ENCODE measurements around the gene PFKFB2. TPM values are rescaled to one million over a fixed set of nuclear protein-coding genes. Genes with fewer than 3 reads are reported as not detected.

The PFKFB2 gene
- polyA plus RNA-seq, 3 donors: 2.1 to 6.9 (median 2.3) TPM

DNA sequence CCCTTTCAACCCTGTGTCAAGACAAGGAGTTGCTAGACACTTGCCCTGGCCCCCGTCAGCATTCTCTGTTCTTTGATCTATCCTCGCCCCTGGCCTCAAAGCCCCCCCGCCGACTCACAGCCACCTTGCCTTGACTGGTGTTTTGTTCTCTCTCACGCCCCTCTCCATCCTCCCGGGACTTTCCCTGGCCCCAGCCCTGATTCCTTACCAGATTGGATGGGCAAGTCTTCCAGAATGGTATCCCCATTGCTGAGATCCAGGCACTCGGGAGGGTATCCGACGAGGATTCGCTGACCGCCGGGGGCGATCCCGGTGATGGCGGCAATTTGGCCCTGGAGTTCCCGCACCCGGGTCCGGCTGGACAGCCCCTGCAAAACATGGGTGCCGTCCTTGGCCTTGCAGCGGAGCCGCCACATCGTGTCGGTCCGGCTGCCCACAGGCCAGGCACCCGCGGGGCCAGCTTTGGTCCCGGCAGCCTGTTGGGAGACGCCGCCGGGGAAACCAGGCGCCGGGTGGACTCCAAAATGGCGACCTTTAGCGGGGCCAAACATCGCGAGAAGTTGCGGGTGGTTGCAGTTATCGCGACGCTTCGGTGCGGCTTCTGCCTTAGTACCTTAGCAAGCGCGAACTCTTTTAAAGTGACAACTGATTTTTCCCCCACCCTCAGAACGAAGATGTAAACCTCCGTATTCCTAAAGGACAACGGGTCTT lies 2.4 kb upstream of the PFKFB2 start:
- Mint-ChIP-seq H3K36me3 (peaks cover 25 to 30% of the 10 kb centered on the region in 2 donors), H3K4me1 (peaks cover 68% of the 10 kb centered on the region), H3K27me3 (ENCODE audit: low read depth in 3 of 3) (peaks cover 0 to 6% (median 0%) of the 10 kb centered on the region in 3 donors), H3K27ac (peak overlapping the region; percentile 66 to 95 (median 89)), H3K9me3 (peaks cover 0 to 7% (median 0%) of the 10 kb centered on the region in 7 donors), H3K4me3 (peak overlapping the region; percentile 93 to 97)
- Histone ChIP-seq H3K4me2 (replicated peaks; ENCODE audit: extremely low read depth, low read length, poor library complexity, severe bottlenecking) (peak overlapping the region; percentile 84), H3K27me3 (ENCODE audit: control insufficient read depth in 2 of 2, insufficient read depth in 2 of 2, low read length in 2 of 2) (no peaks in the 10 kb centered on the region), H3K27ac (ENCODE audit: low read depth in 1 of 2, low read length in 2 of 2) (peak overlapping the region; percentile 50 to 88), H3K4me1 (ENCODE audit: control insufficient read depth in 1 of 2, insufficient read depth in 2 of 2, low read length in 2 of 2) (peaks cover 35 to 62% of the 10 kb centered on the region in 2 donors), H4K20me1 (ENCODE audit: insufficient read depth, low read length) (peaks cover 34% of the 10 kb centered on the region), H3K4me3 (replicated peaks in 1 of 3; ENCODE audit: low read depth in 2 of 3, low read length in 3 of 3) (peak overlapping the region; percentile 86 to 98 (median 96)), H3K9me3 (replicated peaks in 1 of 2; ENCODE audit: control insufficient read depth in 1 of 2, insufficient read depth in 1 of 2, low read length in 2 of 2) (no peaks in the 10 kb centered on the region), H2AFZ (ENCODE audit: insufficient read depth, low read depth, low read length, poor library complexity, severe bottlenecking) (peak overlapping the region; percentile 97), H3K9ac (ENCODE audit: insufficient read depth, low read length, poor library complexity, severe bottlenecking) (peak overlapping the region; percentile 95), H3K79me2 (ENCODE audit: insufficient read depth, low read length) (peaks cover 53% of the 10 kb centered on the region), H3K36me3 (replicated peaks in 1 of 2; ENCODE audit: control insufficient read depth in 1 of 2, insufficient read depth in 2 of 2, low read length in 2 of 2) (peaks cover 15 to 41% of the 10 kb centered on the region in 2 donors)
- intact Hi-C loops (cut with micrococcal nuclease): loop anchor here in 1 of 2 donors (10.0 kb wide), 1 partner anchor 284 kb away; no protein-coding TSS in a partner anchor
- TF ChIP-seq, protein P1, sequence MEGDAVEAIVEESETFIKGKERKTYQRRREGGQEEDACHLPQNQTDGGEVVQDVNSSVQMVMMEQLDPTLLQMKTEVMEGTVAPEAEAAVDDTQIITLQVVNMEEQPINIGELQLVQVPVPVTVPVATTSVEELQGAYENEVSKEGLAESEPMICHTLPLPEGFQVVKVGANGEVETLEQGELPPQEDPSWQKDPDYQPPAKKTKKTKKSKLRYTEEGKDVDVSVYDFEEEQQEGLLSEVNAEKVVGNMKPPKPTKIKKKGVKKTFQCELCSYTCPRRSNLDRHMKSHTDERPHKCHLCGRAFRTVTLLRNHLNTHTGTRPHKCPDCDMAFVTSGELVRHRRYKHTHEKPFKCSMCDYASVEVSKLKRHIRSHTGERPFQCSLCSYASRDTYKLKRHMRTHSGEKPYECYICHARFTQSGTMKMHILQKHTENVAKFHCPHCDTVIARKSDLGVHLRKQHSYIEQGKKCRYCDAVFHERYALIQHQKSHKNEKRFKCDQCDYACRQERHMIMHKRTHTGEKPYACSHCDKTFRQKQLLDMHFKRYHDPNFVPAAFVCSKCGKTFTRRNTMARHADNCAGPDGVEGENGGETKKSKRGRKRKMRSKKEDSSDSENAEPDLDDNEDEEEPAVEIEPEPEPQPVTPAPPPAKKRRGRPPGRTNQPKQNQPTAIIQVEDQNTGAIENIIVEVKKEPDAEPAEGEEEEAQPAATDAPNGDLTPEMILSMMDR (IDR thresholded peaks at IDR 0.05): no peak
- WGBS (ENCODE audit: insufficient coverage): under 1% methylated on average over 39 of the region's 47 CpGs
- peak; percentile 89 for DNase-seq

DNA sequence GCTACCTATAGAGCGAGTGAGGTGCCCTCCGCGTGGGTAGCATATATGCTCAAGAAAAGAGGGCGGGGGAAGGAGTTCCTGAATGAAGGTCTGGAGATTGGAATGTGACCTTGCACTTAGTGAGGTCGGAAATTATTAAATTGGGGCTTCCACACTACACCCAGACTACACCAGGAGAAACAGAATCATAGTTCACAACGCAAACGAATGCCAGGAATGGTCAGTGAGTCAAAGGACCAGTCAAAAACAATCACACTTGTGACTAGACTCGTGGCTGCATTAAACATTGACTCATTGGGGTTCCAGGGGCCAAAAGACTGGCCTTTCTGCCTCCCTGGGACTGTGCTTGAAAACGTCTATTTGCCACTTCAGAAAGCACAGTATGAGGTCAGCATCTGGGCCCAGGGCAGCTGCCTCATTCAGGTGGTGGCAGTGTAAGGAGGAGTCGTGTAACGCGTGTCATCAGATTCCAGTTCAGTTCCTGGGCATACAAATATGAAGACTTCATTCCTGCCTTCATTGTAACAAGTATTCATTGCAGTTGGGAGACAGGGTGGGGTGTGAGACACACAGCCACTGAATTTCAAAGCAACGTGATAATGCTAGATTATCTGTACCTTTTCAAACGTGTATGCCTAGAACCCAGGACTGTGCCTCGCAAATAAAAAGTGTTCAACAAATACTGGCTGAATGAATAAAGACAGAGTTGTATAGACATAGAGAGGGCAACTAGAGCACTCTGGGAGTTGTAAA lies 1.7 kb upstream of the PFKFB2 start, which contains the start of gene YOD1:
Gene YOD1, minus strand, starts transcription at position 18 of the 753 bp plus-strand sequence. CDS start 178 bp downstream, outside the sequence.
- Histone ChIP-seq H3K4me1 (ENCODE audit: control insufficient read depth in 1 of 2, insufficient read depth in 2 of 2, low read length in 2 of 2) (peaks cover 35 to 62% of the 10 kb centered on the region in 2 donors), H3K27ac (ENCODE audit: low read depth in 1 of 2, low read length in 2 of 2) (peak within 1 kb of the TSS; percentile 50 to 88), H2AFZ (ENCODE audit: insufficient read depth, low read depth, low read length, poor library complexity, severe bottlenecking) (peak within 1 kb of the TSS; percentile 97), H3K4me3 (replicated peaks in 1 of 3; ENCODE audit: low read depth in 2 of 3, low read length in 3 of 3) (peak within 1 kb of the TSS; percentile 86 to 98 (median 96)), H3K9ac (ENCODE audit: insufficient read depth, low read length, poor library complexity, severe bottlenecking) (peak within 1 kb of the TSS; percentile 95), H3K79me2 (ENCODE audit: insufficient read depth, low read length) (peaks cover 46% of the 10 kb centered on the region), H4K20me1 (ENCODE audit: insufficient read depth, low read length) (peaks cover 27% of the 10 kb centered on the region), H3K36me3 (replicated peaks in 1 of 2; ENCODE audit: control insufficient read depth in 1 of 2, insufficient read depth in 2 of 2, low read length in 2 of 2) (peaks cover 15 to 35% of the 10 kb centered on the region in 2 donors), H3K4me2 (replicated peaks; ENCODE audit: extremely low read depth, low read length, poor library complexity, severe bottlenecking) (peak within 1 kb of the TSS; percentile 84), H3K27me3 (ENCODE audit: control insufficient read depth in 2 of 2, insufficient read depth in 2 of 2, low read length in 2 of 2) (no peaks in the 10 kb centered on the region), H3K9me3 (replicated peaks in 1 of 2; ENCODE audit: control insufficient read depth in 1 of 2, insufficient read depth in 1 of 2, low read length in 2 of 2) (no peaks in the 10 kb centered on the region)
- WGBS (ENCODE audit: insufficient coverage): 89% methylated on average over 6 of the region's 15 CpGs
- TF ChIP-seq, protein P1 (IDR thresholded peaks at IDR 0.05): no peak
- Mint-ChIP-seq H3K27ac (peak within 1 kb of the TSS; percentile 69 to 95 (median 89)), H3K36me3 (peaks cover 23 to 25% of the 10 kb centered on the region in 2 donors), H3K9me3 (peaks cover 0 to 7% (median 0%) of the 10 kb centered on the region in 7 donors), H3K27me3 (ENCODE audit: low read depth in 3 of 3) (peaks cover 0 to 6% (median 0%) of the 10 kb centered on the region in 3 donors), H3K4me3 (peak within 1 kb of the TSS; percentile 93 to 97), H3K4me1 (peaks cover 62% of the 10 kb centered on the region)
- DNase-seq: peak in 1 of 3 donors; percentile 36
- intact Hi-C loops (cut with micrococcal nuclease): loop anchor here in 1 of 2 donors (10.0 kb wide), 1 partner anchor 283 kb away; no protein-coding TSS in a partner anchor
